PC-3 (cell line): Measurements from ENCODE around the gene RAB29. TPM values are rescaled to one million over a fixed set of nuclear protein-coding genes. Genes with fewer than 3 reads are reported as not detected.

Experiments used
- ATAC-seq: fragments of 200-7000 bp; cut with Tn5 transposase; 2 replicates; pipeline ENCODE4 v1.9.1; 2020; ENCODE audit warnings: mild to moderate bottlenecking, moderate library complexity
- BruUV-seq: library from RNA; stranded (reverse); fragments of 400-500 nt; replicated peaks from 2 replicates; lab custom pipeline; 2021; lab: Mats Ljungman, UMichigan
- CTCF ChIA-PET: fragments of 300-600 bp; sonication (Branson Sonifier 250); formaldehyde crosslinking; loops from one replicate; lab custom pipeline; 2022; ENCODE audit warnings: antibody characterized with exemption; lab: Charles Lee
- POLR2A ChIA-PET: fragments of 300-600 bp; sonication (Branson Sonifier 250); formaldehyde crosslinking; loops from one replicate; lab custom pipeline; 2022; ENCODE audit warnings: antibody characterized with exemption; ENCODE audit not compliant: unreplicated experiment; lab: Charles Lee
- DNase-seq: peaks from one replicate; pipeline ENCODE4 v3.0.0-alpha.2; 2015
- H2AFZ ChIP-seq: fragments of 300-600 bp; sonication (generic); 2 replicates; pipeline ENCODE4 v1.6.0; 2016; ENCODE audit warnings: antibody characterized with exemption, low read length
- H3F3A ChIP-seq: fragments of 300-600 bp; sonication (generic); one replicate; pipeline ENCODE4 v1.6.0; 2017; ENCODE audit warnings: antibody characterized with exemption, low read length, control low read depth, mild to moderate bottlenecking; ENCODE audit not compliant: unreplicated experiment
- H3K27ac ChIP-seq: fragments of 300-600 bp; sonication (generic); 2 replicates; pipeline ENCODE4 v1.5.1; 2016; ENCODE audit warnings: mild to moderate bottlenecking, low read length
- H3K27me3 ChIP-seq: fragments of 300-600 bp; sonication (generic); 2 replicates; pipeline ENCODE4 v1.6.1; 2016; ENCODE audit warnings: low read length, mixed read lengths
- H3K36me3 ChIP-seq: fragments of 300-600 bp; sonication (generic); 2 replicates; pipeline ENCODE4 v1.6.1; 2016; ENCODE audit warnings: low read depth, mixed run types, low read length, mixed read lengths
- H3K4me1 ChIP-seq: fragments of 300-600 bp; sonication (generic); 2 replicates; pipeline ENCODE4 v1.5.1; 2016; ENCODE audit warnings: low read length; ENCODE audit not compliant: insufficient read depth
- H3K4me2 ChIP-seq: fragments of 300-600 bp; sonication (generic); 2 replicates; pipeline ENCODE4 v1.6.0; 2016; ENCODE audit warnings: low read length
- H3K4me3 ChIP-seq: fragments of 300-600 bp; sonication (generic); 2 replicates; pipeline ENCODE4 v1.5.1; 2016; ENCODE audit warnings: mild to moderate bottlenecking, low read length, mixed read lengths
- H3K79me2 ChIP-seq: fragments of 300-600 bp; sonication (generic); 2 replicates; pipeline ENCODE4 v1.6.1; 2017; ENCODE audit warnings: low read length, mixed read lengths
- H3K9ac ChIP-seq: fragments of 300-600 bp; sonication (generic); 2 replicates; pipeline ENCODE4 v1.6.0; 2016; ENCODE audit warnings: mild to moderate bottlenecking, low read length
- H3K9me2 ChIP-seq: fragments of 300-600 bp; sonication (generic); replicated peaks from 2 replicates; pipeline ENCODE4 v1.6.1; 2016; ENCODE audit warnings: mixed run types, low read length, mixed read lengths
- H3K9me3 ChIP-seq: fragments of 300-600 bp; sonication (generic); 2 replicates; pipeline ENCODE4 v1.6.1; 2016; ENCODE audit warnings: low read length, mixed read lengths
- H4K20me1 ChIP-seq: fragments of 300-600 bp; sonication (generic); 2 replicates; pipeline ENCODE4 v1.6.1; 2016; ENCODE audit warnings: low read length, mixed read lengths
- EZH2 ChIP-seq: fragments of 300-600 bp; sonication (generic); IDR thresholded peaks from one replicate; pipeline ENCODE4 v1.6.1; 2017; ENCODE audit warnings: antibody characterized with exemption, mild to moderate bottlenecking, low read length; ENCODE audit not compliant: unreplicated experiment
- EZH2phosphoT487 ChIP-seq: fragments of 300-600 bp; sonication (generic); IDR thresholded peaks from 2 replicates; pipeline ENCODE4 v1.6.1; 2018; ENCODE audit warnings: mild to moderate bottlenecking, antibody characterized with exemption, low read length, borderline replicate concordance
- intact Hi-C: fragments of 100-400 bp; cut with micrococcal nuclease; formaldehyde crosslinking; loops from 2 replicates; pipeline ENCODE4 v1.9.0; 2023
- total RNA-seq: library from RNA; depleted of rRNA; stranded (reverse); fragments of >200 nt; gene quantifications from 2 replicates; pipeline ENCODE4 v1.2.3, GENCODE V29; 2014
- TF ChIP-seq, protein P1 (sequence below): fragments of 300-600 bp; sonication (generic); conservative IDR thresholded peaks from 2 replicates; pipeline ENCODE4 v1.5.1; 2017; ENCODE audit warnings: antibody characterized with exemption, low read depth, mild to moderate bottlenecking, low read length

Gene RAB29
- total RNA-seq, 1 experiment from 2014 or later = 7.4 TPM

DNA sequence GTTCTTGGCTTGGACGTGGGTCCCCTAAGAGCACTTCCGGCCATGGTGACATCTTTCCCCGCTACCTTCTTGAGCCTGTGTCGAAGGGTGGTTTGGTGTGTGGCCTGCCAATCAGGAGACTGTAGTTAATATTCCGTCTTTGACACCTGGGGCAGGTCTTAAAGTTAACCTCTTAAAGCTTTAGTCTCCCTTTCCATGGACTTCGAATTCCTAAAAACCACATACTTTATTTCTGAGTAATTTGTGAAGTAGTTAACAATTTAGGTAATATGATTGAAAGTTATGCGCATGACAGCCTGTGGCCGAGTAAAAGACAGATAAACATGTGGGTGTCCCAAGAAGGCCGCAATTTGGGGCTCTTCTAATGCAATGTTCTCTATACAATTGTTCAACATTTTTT, 10.2 kb upstream of the RAB29 start:
- no peaks in the 10 kb centered on the region for H3K9me2 ChIP-seq
- no peak overlapping the region for H2AFZ ChIP-seq
- no peak overlapping the region for H3K4me3 ChIP-seq
- H3K9me3 ChIP-seq = no peaks in the 10 kb centered on the region
- H3K4me1 ChIP-seq = no peaks in the 10 kb centered on the region
- ChIA-PET CTCF (no interaction called here), POLR2A (interaction anchor here (0.7 kb wide), 1 partner anchor 72 kb away, joined by 18 read pairs; no protein-coding TSS in a partner anchor)
- intact Hi-C loops = no loop called here
- no peak overlapping the region for H3K27ac ChIP-seq
- peaks cover 4% of the 10 kb centered on the region; the same call in 1 of the 2 replicates for H3K36me3 ChIP-seq
- no peaks in the 10 kb centered on the region for H4K20me1 ChIP-seq
- no TSS peak for BruUV-seq
- no peaks in the 10 kb centered on the region for H3K79me2 ChIP-seq
- no peak for TF ChIP-seq EZH2phosphoT487
- TF ChIP-seq, protein P1, sequence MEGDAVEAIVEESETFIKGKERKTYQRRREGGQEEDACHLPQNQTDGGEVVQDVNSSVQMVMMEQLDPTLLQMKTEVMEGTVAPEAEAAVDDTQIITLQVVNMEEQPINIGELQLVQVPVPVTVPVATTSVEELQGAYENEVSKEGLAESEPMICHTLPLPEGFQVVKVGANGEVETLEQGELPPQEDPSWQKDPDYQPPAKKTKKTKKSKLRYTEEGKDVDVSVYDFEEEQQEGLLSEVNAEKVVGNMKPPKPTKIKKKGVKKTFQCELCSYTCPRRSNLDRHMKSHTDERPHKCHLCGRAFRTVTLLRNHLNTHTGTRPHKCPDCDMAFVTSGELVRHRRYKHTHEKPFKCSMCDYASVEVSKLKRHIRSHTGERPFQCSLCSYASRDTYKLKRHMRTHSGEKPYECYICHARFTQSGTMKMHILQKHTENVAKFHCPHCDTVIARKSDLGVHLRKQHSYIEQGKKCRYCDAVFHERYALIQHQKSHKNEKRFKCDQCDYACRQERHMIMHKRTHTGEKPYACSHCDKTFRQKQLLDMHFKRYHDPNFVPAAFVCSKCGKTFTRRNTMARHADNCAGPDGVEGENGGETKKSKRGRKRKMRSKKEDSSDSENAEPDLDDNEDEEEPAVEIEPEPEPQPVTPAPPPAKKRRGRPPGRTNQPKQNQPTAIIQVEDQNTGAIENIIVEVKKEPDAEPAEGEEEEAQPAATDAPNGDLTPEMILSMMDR = no peak
- TF ChIP-seq EZH2 = no peak
- H3F3A ChIP-seq = no peaks in the 10 kb centered on the region
- DNase-seq (no peak), ATAC-seq (no peak)
- no peak overlapping the region for H3K9ac ChIP-seq
- no peaks in the 10 kb centered on the region for H3K27me3 ChIP-seq
- no peak overlapping the region for H3K4me2 ChIP-seq

DNA sequence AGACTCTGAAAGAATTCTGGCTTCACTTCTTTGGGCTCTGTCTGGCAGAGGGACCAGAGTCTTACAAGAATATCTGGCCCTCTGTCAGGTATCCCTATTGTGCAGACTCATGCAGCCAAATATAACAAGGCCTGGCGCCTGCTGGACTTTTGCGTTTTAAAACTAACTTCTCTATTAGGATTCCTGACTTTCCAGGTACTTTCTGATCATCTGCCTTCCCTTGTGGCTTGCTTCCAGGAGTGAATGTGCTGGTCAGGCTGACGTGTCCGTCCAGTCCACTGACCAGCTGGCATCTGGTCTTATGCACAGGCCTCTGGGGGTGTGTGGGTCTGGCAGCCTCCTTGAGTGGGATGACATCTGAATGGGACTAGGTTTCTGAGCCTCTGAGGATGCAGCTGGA, 8.6 kb upstream of the RAB29 start:
- DNase-seq (no peak), ATAC-seq (no peak)
- Histone ChIP-seq H3K27me3 (no peaks in the 10 kb centered on the region), H3K79me2 (no peaks in the 10 kb centered on the region), H3K4me2 (no peak overlapping the region), H3K27ac (no peak overlapping the region), H3K4me1 (no peaks in the 10 kb centered on the region), H3K36me3 (no peaks in the 10 kb centered on the region), H4K20me1 (no peaks in the 10 kb centered on the region), H3F3A (no peaks in the 10 kb centered on the region), H3K9me3 (no peaks in the 10 kb centered on the region), H3K9ac (no peak overlapping the region), H3K9me2 (no peaks in the 10 kb centered on the region), H2AFZ (no peak overlapping the region), H3K4me3 (no peak overlapping the region)
- TF ChIP-seq, protein P1 = no peak
- TF ChIP-seq EZH2phosphoT487 (no peak), EZH2 (no peak)
- ChIA-PET POLR2A (no interaction called here), CTCF (no interaction called here)
- intact Hi-C loops = no loop called here
- no TSS peak for BruUV-seq

DNA sequence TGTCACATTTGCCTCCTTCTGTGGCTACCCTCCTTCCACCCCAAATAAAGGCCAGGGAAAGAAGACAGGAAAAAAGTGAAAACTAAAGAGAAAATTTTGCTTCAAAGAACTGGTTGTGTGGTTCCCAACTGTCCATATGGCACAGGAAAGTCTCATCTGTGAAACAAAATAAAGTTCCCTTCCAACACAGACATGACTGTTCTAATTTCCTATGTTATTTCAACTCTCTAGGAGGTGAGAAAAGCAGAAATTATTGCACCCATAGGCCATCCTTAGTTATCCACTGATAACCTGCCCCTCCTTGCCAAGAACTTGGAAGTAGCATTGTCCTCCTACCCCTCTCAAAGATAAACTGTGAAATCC, 8.1 kb upstream of the RAB29 start:
- ATAC-seq = no peak
- TF ChIP-seq, protein P1 = no peak
- no peak for TF ChIP-seq EZH2
- TF ChIP-seq EZH2phosphoT487 = no peak
- DNase-seq = no peak
- Histone ChIP-seq H3K9ac (no peak overlapping the region), H3K36me3 (no peaks in the 10 kb centered on the region), H3K79me2 (no peaks in the 10 kb centered on the region), H3K4me2 (no peak overlapping the region), H3K4me3 (no peak overlapping the region), H3K27me3 (no peaks in the 10 kb centered on the region), H3K9me3 (no peaks in the 10 kb centered on the region), H4K20me1 (no peaks in the 10 kb centered on the region), H3K27ac (no peak overlapping the region), H2AFZ (no peak overlapping the region), H3K9me2 (no peaks in the 10 kb centered on the region), H3K4me1 (no peaks in the 10 kb centered on the region), H3F3A (no peaks in the 10 kb centered on the region)
- intact Hi-C loops = no loop called here
- no TSS peak for BruUV-seq
- ChIA-PET POLR2A (no interaction called here), CTCF (no interaction called here)
